H9 (cell line): ENCODE data around the gene LNX2. TPM values are rescaled to one million over a fixed set of nuclear protein-coding genes. Genes with fewer than 3 reads are reported as not detected.

ENCODE experiments used
- DNase-seq: peaks from one replicate; pipeline ENCODE4 v3.0.0-alpha.2; 2017
- H2AFZ ChIP-seq: one replicate; pipeline ENCODE4 v1.6.1; 2013; ENCODE audit warnings: mild to moderate bottlenecking, low read length, control low read depth, moderate library complexity
- H2AK5ac ChIP-seq: 2 replicates; pipeline ENCODE4 v1.6.1; 2013; ENCODE audit warnings: low read length, control low read depth, mixed read lengths; ENCODE audit not compliant: insufficient read length
- H2BK120ac ChIP-seq: one replicate; pipeline ENCODE4 v1.6.1; 2013; ENCODE audit warnings: low read depth, mild to moderate bottlenecking, low read length, control low read depth, inconsistent platforms; ENCODE audit not compliant: poor library complexity, severe bottlenecking
- H2BK12ac ChIP-seq: 2 replicates; pipeline ENCODE4 v1.6.1; 2013; ENCODE audit warnings: low read length, control low read depth, mixed read lengths, low read depth; ENCODE audit not compliant: insufficient read length
- H2BK15ac ChIP-seq: 2 replicates; pipeline ENCODE4 v1.6.1; 2013; ENCODE audit warnings: low read depth, low read length, control low read depth
- H2BK20ac ChIP-seq: one replicate; pipeline ENCODE4 v1.6.1; 2013; ENCODE audit warnings: low read depth, mild to moderate bottlenecking, low read length, control low read depth, inconsistent platforms; ENCODE audit not compliant: poor library complexity, severe bottlenecking
- H2BK5ac ChIP-seq: 2 replicates; pipeline ENCODE4 v1.6.1; 2013; ENCODE audit warnings: low read length, control low read depth, mixed read lengths; ENCODE audit not compliant: insufficient read length
- H3K14ac ChIP-seq: 2 replicates; pipeline ENCODE4 v1.6.1; 2013; ENCODE audit warnings: low read length, control low read depth; ENCODE audit not compliant: insufficient read depth
- H3K18ac ChIP-seq: 2 replicates; pipeline ENCODE4 v1.6.1; 2013; ENCODE audit warnings: low read depth, mild to moderate bottlenecking, mixed read lengths, low read length, control low read depth; ENCODE audit not compliant: insufficient read length
- H3K23ac ChIP-seq: 2 replicates; pipeline ENCODE4 v1.6.1; 2013; ENCODE audit warnings: low read length, control low read depth, mixed read lengths, low read depth; ENCODE audit not compliant: insufficient read length
- H3K23me2 ChIP-seq: 2 replicates; pipeline ENCODE4 v1.6.1; 2013; ENCODE audit warnings: low read depth, mild to moderate bottlenecking, mixed read lengths, low read length, control low read depth; ENCODE audit not compliant: insufficient read length, poor library complexity, severe bottlenecking
- H3K27ac ChIP-seq: 2 replicates; pipeline ENCODE4 v1.5.1; 2013; ENCODE audit warnings: low read length, control low read depth, mixed read lengths, low read depth; ENCODE audit not compliant: insufficient read length
- H3K27me3 ChIP-seq: 2 replicates; pipeline ENCODE4 v1.6.1; 2013; ENCODE audit warnings: low read length, control low read depth, inconsistent platforms; ENCODE audit not compliant: insufficient read depth
- H3K4ac ChIP-seq: 2 replicates; pipeline ENCODE4 v1.6.1; 2013; ENCODE audit warnings: low read depth, mild to moderate bottlenecking, control low read depth, inconsistent platforms, low read length, moderate library complexity
- H3K4me1 ChIP-seq: 2 replicates; pipeline ENCODE4 v1.6.1; 2013; ENCODE audit warnings: low read length, control low read depth, inconsistent platforms; ENCODE audit not compliant: insufficient read depth
- H3K4me2 ChIP-seq: 2 replicates; pipeline ENCODE4 v1.6.1; 2013; ENCODE audit warnings: low read length, control low read depth, mixed read lengths; ENCODE audit not compliant: insufficient read length, insufficient read depth
- H3K56ac ChIP-seq: 2 replicates; pipeline ENCODE4 v1.6.1; 2013; ENCODE audit warnings: low read depth, mild to moderate bottlenecking, mixed read lengths, low read length, control low read depth; ENCODE audit not compliant: insufficient read length
- H3K79me1 ChIP-seq: 2 replicates; pipeline ENCODE4 v1.6.1; 2013; ENCODE audit warnings: low read depth, mild to moderate bottlenecking, moderate library complexity, low read length, control low read depth, inconsistent platforms; ENCODE audit not compliant: insufficient read depth, poor library complexity, severe bottlenecking
- H3K79me2 ChIP-seq: 2 replicates; pipeline ENCODE4 v1.6.1; 2013; ENCODE audit warnings: low read length, control low read depth, inconsistent platforms; ENCODE audit not compliant: insufficient read depth
- H3K9ac ChIP-seq: 2 replicates; pipeline ENCODE4 v1.6.1; 2013; ENCODE audit warnings: low read length, control low read depth, mixed read lengths; ENCODE audit not compliant: insufficient read length; ENCODE audit errors: extremely low read depth
- H3K9me3 ChIP-seq: one replicate; pipeline ENCODE4 v1.6.1; 2013; ENCODE audit warnings: low read depth, low read length, inconsistent platforms; ENCODE audit not compliant: control insufficient read depth
- H3T11ph ChIP-seq: one replicate; pipeline ENCODE4 v1.6.1; 2013; ENCODE audit warnings: mild to moderate bottlenecking, low read length, control low read depth, inconsistent platforms
- H4K20me1 ChIP-seq: one replicate; pipeline ENCODE4 v1.6.1; 2013; ENCODE audit not compliant: control insufficient read depth, insufficient read length, insufficient read depth
- H4K5ac ChIP-seq: 2 replicates; pipeline ENCODE4 v1.6.1; 2013; ENCODE audit warnings: low read depth, mild to moderate bottlenecking, mixed read lengths, low read length, control low read depth; ENCODE audit not compliant: insufficient read length
- H4K8ac ChIP-seq: replicated peaks from 2 replicates; pipeline ENCODE4 v1.6.1; 2013; ENCODE audit warnings: low read length, control low read depth, mixed read lengths, low read depth; ENCODE audit not compliant: insufficient read length
- H4K91ac ChIP-seq: 2 replicates; pipeline ENCODE4 v1.6.1; 2013; ENCODE audit warnings: low read depth, mild to moderate bottlenecking, moderate library complexity, mixed read lengths, low read length, control low read depth; ENCODE audit not compliant: insufficient read length
- H3K27ac Mint-ChIP-seq, 3 experiments: 2 replicates in 2 of 3; 3 replicates in 1 of 3; pipeline ENCODE4 v1.8.0; 2020 to 2021; ENCODE audit warnings: mixed read lengths in 3 of 3, mild to moderate bottlenecking in 1 of 3, moderate library complexity in 1 of 3
- H3K27me3 Mint-ChIP-seq: 2 replicates; pipeline ENCODE4 v1.8.0; 2021; ENCODE audit warnings: low read depth, mild to moderate bottlenecking, moderate library complexity, mixed read lengths
- H3K36me3 Mint-ChIP-seq, 3 experiments: 2 replicates in 2 of 3; 3 replicates in 1 of 3; pipeline ENCODE4 v1.8.0; 2020 to 2021; ENCODE audit warnings: low read depth in 3 of 3, mixed read lengths in 3 of 3; ENCODE audit not compliant: insufficient read depth in 1 of 3
- H3K4me1 Mint-ChIP-seq, 2 experiments: 2 replicates each; pipeline ENCODE4 v1.8.0; 2020; ENCODE audit warnings: mixed read lengths in 2 of 2
- H3K4me3 Mint-ChIP-seq, 2 experiments: 2 replicates in 1 of 2; 3 replicates in 1 of 2; pipeline ENCODE4 v1.8.0; 2020 to 2021; ENCODE audit warnings: mild to moderate bottlenecking in 2 of 2, mixed read lengths in 2 of 2, moderate library complexity in 1 of 2
- H3K9me3 Mint-ChIP-seq, 2 experiments: 2 replicates in 1 of 2; 3 replicates in 1 of 2; pipeline ENCODE4 v1.8.0; 2020; ENCODE audit warnings: mild to moderate bottlenecking in 2 of 2, mixed read lengths in 2 of 2, moderate library complexity in 1 of 2
- CTCF ChIP-seq: fragments of 200-600 bp; sonication (generic); conservative IDR thresholded peaks from 3 replicates; pipeline ENCODE4 v1.8.0; 2021; ENCODE audit warnings: antibody characterized with exemption, mild to moderate bottlenecking
- WGBS: extraction: QIAGEN DNeasy Blood & Tissue Kit; methylation state at CpG from one replicate; pipeline ENCODE4 v1.1.7; 2013; ENCODE audit warnings: missing lambda C conversion rate, low lambda C conversion rate, mixed read lengths; ENCODE audit not compliant: insufficient read length; ENCODE audit errors: extremely low coverage; 5-methylcytosine and 5-hydroxymethylcytosine counted together
- total RNA-seq: library from RNA; stranded (reverse); gene quantifications from 2 replicates; pipeline ENCODE4 v1.2.1, GENCODE V29; 2021

The LNX2 gene
- total RNA-seq, 1 experiment from 2014 or later = 12.4 TPM

- Histone ChIP-seq H4K5ac (no peak overlapping the region), H3K9me3 (no peaks in the 10 kb centered on the region), H2AK5ac (no peak overlapping the region), H3T11ph (no peak overlapping the region), H4K8ac (no peak overlapping the region), H3K79me2 (peaks cover 29% of the 10 kb centered on the region; the same call in 1 of the 2 replicates), H3K18ac (no peak overlapping the region), H2BK5ac (no peak overlapping the region), H3K27me3 (no peaks in the 10 kb centered on the region), H3K27ac (no peak overlapping the region), H3K79me1 (peaks cover 6% of the 10 kb centered on the region), H3K56ac (no peak overlapping the region), H3K4me1 (peaks cover 9% of the 10 kb centered on the region; the same call in 1 of the 2 replicates), H4K20me1 (no peaks in the 10 kb centered on the region), H2AFZ (no peak overlapping the region), H3K4me2 (peak overlapping the region; percentile 80), H3K4ac (no peak overlapping the region), H3K23ac (no peak overlapping the region), H2BK12ac (no peak overlapping the region), H3K9ac (peak overlapping the region; percentile 66), H2BK120ac (no peak overlapping the region), H2BK20ac (no peak overlapping the region), H4K91ac (no peak overlapping the region), H2BK15ac (no peak overlapping the region), H3K14ac (peak overlapping the region; percentile 31; the same call in 1 of the 2 replicates), H3K23me2 (peaks cover 15% of the 10 kb centered on the region)
- H3K36me3 Mint-ChIP-seq = peaks cover 20 to 25% (median 25%) of the 10 kb centered on the region in 3 experiments
- peak overlapping the region; percentile 79 to 95 (median 89); a peak in 5 of 7 replicates for H3K27ac Mint-ChIP-seq
- WGBS = no CpG with 5 or more reads among the region's 47 CpGs
- DNase-seq = no peak
- peak; percentile 33; the same call in 2 of the 3 replicates for TF ChIP-seq CTCF
- no peaks in the 10 kb centered on the region; the same call in 1 of the 2 replicates for H3K27me3 Mint-ChIP-seq
- peak overlapping the region; percentile 91 to 100 for H3K4me3 Mint-ChIP-seq
- H3K9me3 Mint-ChIP-seq = peaks cover 0 to 1% of the 10 kb centered on the region in 2 experiments; a peak in 1 of 5 replicates
- H3K4me1 Mint-ChIP-seq = peaks cover 41 to 48% of the 10 kb centered on the region in 2 experiments
These were observed 477 bp downstream of the LNX2 start for GRCh38 chr13:27619728-27620376.
